Esophagus squamous epithelium (tissue), 4 donors: Measurements from ENCODE around the gene MALL.
"Not testable (repeated sequence)": the region's sequence is repeated elsewhere in the genome, so short reads cannot be mapped to it uniquely, and the experiment has no call there.

Source experiments
- POLR2A ChIP-seq, 4 donors: fragments of 450-650 bp; IDR thresholded peaks; one replicate each; pipeline ENCODE4 v1.6.1; 2017; ENCODE audit warnings: antibody characterized with exemption in 4 of 4, mild to moderate bottlenecking in 4 of 4, moderate library complexity in 3 of 4
- TF ChIP-seq, protein P1 (sequence below), 6 experiments: fragments of 450-650 bp in 4 of 6; fragments of 200-600 bp in 2 of 6; sonication (generic) in 2 of 6; IDR thresholded peaks; one replicate each; pipeline ENCODE4 v1.5.1; 2016 to 2019; ENCODE audit warnings: antibody characterized with exemption in 6 of 6, mild to moderate bottlenecking in 4 of 6, moderate library complexity in 4 of 6

- TF ChIP-seq POLR2A (IDR thresholded peaks at IDR 0.05), result not testable (repeated sequence)
- TF ChIP-seq, protein P1, sequence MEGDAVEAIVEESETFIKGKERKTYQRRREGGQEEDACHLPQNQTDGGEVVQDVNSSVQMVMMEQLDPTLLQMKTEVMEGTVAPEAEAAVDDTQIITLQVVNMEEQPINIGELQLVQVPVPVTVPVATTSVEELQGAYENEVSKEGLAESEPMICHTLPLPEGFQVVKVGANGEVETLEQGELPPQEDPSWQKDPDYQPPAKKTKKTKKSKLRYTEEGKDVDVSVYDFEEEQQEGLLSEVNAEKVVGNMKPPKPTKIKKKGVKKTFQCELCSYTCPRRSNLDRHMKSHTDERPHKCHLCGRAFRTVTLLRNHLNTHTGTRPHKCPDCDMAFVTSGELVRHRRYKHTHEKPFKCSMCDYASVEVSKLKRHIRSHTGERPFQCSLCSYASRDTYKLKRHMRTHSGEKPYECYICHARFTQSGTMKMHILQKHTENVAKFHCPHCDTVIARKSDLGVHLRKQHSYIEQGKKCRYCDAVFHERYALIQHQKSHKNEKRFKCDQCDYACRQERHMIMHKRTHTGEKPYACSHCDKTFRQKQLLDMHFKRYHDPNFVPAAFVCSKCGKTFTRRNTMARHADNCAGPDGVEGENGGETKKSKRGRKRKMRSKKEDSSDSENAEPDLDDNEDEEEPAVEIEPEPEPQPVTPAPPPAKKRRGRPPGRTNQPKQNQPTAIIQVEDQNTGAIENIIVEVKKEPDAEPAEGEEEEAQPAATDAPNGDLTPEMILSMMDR (IDR thresholded peaks at IDR 0.05), result not testable (repeated sequence)
Observed at GRCh38 chr2:110052166-110052565, 63.5 kb downstream of the MALL start.
